M059J (cell line): ENCODE measurements around the gene IAH1. TPM values are rescaled to one million over a fixed set of nuclear protein-coding genes. Genes with fewer than 3 reads are reported as not detected.
"Not testable (repeated sequence)": the region's sequence is repeated elsewhere in the genome, so short reads cannot be mapped to it uniquely, and the experiment has no call there.

ENCODE experiments used
- DNase-seq: peaks from one replicate; pipeline ENCODE4 v3.0.0-alpha.2; 2012; ENCODE audit warnings: low read depth
- total RNA-seq: library from RNA; depleted of rRNA; stranded (reverse); fragments of >200 nt; shearing (Covaris generic); gene quantifications from 2 replicates; pipeline ENCODE4 v1.2.3, GENCODE V29; 2014

The IAH1 gene
- total RNA-seq, 1 experiment from 2014 or later = 46.9 TPM

DNA sequence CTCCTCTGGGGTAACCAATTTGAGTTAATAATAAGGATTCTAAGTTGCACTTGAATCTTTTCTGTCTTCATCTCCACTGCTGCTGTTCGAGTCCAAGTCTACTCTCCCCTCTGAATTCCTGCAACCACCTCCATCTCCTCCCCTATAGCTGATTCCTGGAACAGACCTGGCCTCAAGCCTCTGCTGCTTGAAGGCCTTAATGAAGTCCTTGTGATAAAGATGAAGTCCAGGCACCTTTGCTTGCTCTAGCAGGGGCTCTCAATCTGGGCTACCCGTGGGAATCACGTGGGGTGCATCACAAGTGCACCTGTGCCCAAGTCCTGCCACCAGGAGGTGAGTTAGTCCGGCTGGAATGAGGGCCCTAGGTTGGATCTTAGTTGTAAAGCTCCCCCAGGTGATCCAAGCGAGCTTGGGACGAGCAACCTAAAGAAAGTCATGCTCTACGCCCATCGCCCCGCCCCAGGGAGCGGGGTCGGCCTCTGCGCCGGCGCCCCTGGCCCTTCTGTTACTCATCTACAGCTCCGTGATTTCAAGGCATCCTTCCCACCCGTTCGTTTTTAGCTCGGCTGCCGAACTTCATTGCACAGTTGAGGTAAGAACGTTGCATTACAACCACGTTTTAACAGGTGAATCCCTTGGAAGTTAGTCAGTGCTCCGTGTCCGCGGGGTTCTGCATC lies 905 bp upstream of the IAH1 start:
- peak; percentile 7 for DNase-seq

DNA sequence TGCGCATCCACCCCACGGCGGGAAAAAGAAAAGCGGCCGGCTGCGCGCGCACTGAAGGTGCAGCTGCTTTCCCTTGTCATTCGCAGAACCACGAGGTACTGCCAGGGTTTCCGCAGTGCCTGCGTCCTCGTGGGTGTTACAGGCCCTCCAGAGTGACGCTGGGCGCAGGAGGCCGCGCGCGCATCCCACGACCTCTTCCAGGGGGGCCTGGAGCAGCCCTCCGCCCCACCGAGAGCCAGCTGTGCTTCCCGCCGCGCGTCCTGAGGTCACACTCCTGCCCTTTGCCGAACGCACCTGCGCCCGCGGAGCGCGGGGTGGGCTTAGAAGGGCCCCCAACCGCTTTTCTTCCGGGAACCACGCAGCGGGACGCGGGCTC lies 378 bp upstream of the IAH1 start:
- no peak for DNase-seq

DNA sequence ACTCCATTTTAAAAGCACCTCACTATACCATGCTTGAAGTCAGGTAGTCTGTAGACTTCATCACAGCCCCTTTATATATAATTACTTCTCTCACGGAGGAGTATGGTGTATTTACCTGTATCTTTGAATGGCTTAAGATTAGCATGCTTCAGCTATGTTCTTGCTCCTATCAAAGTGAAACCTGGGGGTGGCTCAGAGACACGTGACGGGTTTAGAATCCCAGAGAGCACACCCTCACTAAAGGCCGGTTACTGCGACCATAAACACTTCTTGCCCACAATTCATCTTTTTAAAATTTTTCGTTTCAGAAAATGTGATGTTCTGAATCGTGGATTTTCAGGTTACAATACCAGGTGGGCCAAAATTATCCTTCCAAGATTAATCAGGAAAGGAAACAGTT lies 3.6 kb downstream of the IAH1 start:
- no peak for DNase-seq

DNA sequence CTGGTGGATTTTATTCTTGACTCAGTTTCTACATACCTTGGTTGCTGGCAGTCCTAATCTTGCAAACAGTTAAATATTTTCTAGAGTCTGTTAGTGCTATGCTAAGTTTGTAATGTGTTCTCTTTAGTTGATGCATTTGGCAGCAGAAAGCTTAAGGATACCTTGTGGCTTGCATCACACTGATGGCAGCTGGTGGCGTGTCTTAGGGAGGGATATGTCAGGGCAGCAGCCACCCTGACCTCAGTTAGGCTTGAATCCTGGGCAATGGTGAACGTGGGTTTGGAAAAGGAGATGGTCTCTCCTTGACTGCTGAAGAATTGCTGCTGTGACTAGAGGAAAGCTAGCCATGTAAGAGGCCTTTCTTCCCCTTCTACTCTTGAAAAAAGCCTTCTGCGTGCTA lies 4.2 kb downstream of the IAH1 start:
- DNase-seq = no peak

DNA sequence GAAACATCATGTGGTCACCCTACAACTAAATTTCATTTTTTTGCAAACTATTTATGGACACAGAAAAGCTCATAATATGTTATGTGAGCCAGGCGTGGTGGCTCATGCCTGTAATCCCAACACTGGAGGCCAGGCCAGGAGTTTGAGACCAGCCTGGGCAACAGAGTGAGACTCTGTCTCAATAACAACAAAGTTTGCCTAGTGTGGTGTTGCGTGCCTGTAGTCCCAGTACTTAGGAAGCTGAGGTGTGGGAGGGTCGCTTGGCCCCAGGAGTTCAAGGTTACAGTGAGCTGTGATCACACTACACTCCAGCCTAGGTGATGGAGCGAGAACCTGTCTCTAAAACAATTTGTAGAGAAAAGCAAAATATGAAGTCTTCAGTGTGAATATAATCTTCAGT lies 5.8 kb downstream of the IAH1 start:
- no peak for DNase-seq

DNA sequence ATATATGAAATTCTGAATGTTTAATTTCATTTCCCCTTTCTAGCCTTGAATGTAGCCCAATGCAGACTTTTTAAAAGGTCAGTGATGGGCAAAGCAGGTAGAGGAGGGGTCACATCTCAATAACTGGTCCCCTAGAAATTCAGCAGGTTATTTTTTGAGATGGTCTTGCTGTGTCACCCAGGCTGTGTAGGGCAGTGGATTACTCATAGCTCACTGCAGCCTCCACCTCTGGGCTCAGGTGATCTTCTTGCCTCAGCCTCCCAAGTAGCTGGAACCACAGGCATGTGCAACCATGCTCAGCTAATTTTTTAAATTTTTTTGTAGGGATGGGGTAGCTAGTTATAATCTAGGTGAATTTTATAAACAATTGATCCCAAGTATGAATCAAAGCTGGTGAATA lies 8.8 kb downstream of the IAH1 start:
- peak; percentile 16 for DNase-seq

DNA sequence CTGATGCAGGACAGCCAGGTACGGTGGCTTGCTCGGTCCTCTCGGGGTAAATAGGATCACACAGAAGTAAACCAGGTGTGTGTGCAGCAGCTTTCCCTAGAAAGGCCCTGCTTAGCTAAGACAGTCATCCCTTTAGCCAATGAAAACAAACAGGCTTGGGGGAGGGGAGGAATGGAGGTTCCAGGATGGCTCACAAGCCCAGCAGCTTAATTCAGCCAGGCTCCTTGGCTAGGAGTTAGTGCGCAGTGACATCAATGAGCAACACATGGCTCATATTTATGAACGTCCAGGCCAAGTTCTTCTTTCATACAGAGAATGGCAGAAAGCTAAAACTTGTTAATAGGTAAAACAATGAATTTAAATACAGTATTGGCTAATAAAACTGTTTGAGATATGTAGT lies 10.2 kb downstream of the IAH1 start:
- peak; percentile 7 for DNase-seq

DNA sequence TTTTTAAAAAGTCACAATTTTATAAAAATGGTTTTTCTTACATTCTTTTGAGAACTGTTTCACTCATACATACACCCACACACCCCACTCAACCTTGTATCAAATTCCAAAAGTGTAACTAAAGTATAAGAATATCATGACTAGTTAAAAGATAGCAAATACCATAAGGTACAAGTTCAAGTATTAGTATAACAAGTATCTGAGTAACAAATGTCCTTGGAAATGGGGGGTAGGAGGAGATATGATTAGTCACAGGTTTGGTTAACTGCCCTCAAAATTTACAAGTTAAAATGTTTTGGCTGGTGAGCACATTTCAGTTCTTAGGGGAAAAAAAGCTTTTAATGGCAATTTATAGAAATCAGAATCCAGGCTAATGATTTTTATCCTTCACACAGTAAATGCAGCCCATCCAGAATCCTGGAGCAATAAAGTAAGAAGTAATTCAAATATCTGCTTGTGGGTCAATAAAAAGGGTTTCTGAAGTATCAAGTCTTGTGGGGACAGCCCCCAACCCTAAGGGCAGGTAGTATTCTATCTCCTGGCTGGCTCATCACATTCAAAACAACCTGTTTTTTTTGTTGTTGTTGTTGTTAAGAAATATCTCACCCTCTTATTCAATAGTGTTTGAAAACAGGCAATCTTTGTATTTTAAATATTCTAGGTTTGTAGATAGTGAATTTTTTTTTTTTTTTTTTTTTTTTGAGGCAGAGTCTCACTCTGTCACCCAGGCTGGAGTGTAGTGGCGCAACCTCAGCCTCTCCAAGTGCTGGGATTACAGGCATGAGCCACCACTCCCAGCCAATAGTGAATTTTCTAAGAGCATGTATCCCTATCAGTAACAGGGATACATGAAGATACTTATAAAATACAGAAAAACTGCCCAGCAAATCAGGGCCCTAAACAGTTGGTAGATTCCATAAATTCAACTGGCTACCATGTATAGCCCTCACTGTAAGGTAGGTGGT lies 14.5 kb downstream of the IAH1 start:
- peak; percentile 34 for DNase-seq

DNA sequence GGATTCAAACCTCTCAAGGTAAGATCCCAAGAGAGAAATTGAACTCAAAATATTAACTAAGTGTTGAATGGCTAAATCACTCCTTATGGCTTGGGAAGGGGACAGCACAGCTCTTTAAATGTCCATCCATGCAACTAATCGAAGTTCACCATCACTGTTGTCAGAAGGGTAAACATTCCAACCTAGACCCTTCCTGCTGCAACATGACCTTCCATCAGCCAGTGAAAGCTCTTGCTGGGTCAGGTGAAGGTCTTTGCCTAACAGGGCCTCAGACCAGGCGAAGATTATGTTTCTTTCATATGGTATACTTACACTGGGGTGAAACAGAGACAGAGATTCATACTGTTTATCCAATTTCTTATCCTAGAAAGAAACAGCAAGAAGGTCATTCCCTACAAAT lies 16.4 kb downstream of the IAH1 start:
- DNase-seq = no peak

DNA sequence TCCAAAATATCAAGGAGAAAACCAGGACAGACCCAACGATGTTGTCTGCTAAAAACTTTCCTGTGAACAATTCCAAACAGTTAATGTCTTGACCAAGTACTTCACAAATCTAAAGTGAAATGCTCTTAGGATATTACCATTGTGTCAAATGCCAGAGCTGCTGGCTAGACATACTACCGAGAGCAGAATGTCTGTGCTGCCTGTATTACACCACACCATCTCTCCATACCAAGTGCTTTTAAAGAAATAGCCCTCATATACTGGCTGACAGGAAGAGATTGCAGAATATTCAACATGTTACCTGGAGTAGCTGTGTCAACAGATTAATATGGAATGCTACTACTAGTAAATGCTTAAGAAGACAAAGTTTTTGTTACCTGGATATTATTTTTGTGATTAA lies 18.6 kb downstream of the IAH1 start:
- DNase-seq = no peak

DNA sequence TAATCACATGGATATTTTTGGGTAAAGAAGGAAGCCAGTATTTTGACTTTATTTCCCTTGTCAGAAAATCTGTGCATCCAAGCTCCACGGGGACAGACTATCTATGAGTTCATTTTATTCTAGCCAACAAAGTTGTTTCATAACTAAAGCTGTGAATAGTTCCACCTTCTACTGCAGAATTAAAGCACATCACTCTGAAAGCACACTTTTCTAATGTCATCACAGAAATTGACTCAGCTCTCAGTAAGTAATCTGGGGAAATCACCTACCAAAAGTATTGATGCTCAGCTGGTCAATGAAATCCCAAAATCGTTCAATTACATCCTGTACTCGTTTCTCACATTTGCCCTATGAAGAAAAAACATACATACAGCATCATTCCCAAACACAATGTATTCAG lies 19.1 kb downstream of the IAH1 start:
- no peak for DNase-seq

DNA sequence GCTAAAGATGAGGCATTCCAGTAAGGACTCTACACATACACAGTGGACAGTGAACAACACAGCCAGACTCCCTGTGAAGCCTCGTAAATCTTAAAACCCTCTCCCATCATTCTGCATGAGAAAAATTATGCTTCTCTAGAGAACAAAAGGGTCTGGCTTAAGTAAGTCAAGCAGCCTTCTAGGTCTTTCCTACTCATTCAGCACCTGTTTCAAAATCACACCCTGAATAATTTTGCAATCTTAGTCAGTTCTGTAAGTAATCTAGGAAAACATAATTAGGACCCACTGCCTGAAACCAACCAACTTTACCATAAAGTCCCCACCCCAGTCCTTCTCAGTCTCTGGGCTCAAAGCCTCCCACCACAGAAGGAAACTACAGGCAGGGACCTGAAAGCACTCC lies 19.7 kb downstream of the IAH1 start:
- no peak for DNase-seq

DNA sequence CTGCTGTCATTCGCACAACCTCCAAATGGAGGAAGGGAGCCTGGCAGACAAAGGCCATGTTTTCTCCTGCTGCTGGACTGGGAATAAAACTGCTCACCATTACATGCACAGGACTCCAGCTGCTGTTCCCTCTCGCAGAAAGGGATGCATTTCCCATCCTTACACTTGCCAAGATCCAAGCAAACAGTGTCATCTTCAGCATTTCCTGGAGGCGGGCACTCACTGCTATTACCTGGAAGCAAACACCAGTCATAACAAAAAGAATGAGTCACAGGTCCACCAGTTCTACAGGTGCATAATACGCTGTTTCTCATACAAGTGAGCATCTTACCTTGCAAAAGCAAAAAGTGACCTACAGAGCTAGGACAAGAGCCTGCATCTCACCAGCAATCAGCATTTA lies 22.7 kb downstream of the IAH1 start:
- DNase-seq = no peak

DNA sequence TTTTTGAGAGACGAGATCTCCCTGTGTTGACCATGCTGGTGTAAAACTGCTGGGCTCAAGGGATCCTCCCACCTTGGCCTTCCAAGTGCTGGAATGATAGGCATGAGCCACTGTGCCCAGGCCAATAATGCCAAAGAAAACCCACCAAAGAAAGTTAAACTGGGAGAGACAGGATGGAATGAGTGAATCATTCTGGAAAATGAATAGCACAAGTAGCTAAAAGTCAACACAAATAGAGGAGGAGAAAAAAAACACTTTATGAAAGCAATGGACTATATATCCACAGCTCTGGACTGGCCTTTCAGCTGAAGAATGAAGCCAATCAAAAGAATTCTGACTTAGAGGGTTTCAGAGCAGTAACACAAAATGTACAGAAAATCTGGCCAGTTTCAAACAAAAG lies 23.9 kb downstream of the IAH1 start:
- DNase-seq = no peak

DNA sequence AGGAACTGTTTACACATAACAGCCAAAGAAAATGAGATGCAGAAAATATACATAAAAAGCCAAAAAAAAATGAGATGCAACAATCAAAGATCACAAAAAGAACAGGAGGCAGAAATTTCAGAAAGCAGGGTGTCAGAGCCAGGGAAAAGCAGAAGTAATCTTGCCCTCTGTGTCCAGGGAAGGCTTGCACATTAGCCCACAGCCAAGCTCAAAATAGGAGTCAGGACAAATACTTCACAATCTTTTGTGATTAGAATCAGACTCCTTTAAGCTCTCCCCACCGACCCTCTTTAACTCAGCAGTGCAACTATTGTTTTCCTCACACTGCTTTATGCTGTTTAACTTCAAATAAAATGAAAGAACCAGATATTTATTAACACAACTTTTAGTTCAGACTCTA lies 34.6 kb downstream of the IAH1 start:
- no peak for DNase-seq

DNA sequence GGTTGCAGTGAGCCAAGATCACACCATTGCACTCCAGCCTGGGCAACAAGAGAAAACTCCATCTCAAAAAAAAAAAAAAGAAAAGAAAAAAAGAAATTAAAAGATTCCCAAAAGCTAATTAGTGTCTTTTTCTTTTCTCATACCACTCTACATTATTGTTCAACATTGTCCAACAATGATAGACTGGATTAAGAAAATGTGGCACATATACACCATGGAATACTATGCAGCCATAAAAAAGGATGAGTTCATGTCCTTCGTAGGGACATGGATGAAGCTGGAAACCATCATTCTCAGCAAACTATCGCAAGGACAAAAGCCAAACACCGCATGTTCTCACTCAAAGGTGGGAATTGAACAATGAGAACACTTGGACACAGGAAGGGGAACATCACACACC lies 39.6 kb downstream of the IAH1 start:
- not testable (repeated sequence) for DNase-seq

DNA sequence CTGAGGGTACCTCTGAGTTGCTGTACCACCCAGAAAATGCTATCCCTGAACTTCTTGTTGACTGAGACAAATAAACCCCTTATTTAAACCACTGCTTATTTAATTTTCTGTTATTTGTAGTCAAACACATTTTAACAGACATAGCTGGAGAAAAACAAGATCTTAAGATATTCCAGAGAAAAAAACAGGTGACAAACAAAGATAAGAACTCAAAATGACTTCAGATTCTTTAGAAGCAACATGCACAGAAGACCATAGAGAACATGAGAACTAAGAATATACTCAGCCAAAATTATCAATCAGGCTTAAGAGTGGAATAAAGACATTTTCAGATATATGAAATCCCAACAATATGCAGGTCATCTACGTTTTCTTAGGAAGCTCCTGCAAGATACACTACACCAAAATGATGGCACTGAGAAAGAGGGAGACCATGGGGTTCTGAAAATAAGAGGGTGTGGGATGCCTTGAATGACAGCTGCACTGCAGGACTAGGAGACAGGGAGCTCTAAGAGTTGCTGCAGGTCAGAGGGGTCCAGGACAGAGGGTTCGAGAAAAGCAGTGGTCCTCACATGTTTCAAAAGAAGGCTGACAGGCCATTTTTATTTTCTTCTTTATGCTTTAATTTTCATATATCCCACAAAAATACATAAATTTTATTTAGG lies 42.9 kb downstream of the IAH1 start:
- no peak for DNase-seq

DNA sequence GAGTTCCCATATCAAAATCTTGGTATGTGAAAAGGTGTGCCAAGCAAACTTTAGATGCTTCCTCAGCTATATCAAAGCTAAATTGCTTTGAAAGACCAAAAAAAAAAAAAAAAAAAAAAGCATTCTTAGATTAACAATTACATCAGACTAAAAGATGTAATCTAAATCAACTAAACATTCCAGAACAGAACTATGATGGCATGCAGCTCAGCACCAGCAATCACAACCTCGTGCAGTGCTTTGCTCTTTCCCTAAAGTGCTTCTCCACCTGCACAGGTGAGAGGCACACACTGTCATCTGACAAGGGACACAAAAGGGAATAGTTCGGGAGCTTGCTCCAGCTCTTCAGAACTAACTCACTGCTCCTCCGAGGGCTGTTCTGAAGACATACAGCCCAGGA lies 43.8 kb downstream of the IAH1 start:
- DNase-seq = no peak

DNA sequence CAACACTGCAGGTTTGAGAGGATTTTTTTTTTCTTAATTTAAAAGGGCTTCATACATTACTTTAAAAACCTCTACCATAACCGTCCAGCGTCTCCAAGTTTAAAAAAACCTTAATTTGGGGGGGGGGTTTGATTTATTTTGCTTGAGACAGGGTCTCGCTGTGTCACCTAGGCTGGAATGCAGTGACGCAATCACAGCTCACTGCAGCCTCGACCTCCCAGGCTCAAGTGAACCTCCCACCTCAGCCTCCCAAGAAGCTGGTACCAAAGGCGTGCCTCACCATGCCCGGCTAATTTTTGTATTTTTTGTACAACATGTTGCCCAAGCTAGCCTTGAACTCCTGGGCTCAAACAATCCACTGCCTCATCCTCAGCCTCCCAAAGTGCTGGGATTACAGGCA lies 44.4 kb downstream of the IAH1 start:
- DNase-seq = no peak

DNA sequence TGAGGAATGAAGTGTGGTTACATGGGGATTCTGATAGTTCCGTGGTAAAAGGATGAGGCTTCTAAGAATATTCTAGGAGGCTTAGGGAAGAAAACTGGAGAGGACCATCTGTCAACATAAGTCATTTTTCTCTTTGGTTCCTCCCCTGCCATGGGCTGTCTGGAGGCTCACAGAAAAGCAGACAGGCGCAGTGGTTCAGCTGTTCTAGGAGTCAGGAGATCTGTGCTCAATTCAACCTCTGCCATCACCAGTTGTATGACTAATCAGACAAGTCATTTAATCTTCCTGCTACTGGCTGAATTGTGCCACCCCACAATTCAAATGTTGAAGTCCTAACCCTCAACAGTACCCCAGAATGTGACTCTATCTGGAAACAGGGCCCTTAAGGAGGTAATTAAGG lies 44.9 kb downstream of the IAH1 start:
- DNase-seq = peak; percentile 18

DNA sequence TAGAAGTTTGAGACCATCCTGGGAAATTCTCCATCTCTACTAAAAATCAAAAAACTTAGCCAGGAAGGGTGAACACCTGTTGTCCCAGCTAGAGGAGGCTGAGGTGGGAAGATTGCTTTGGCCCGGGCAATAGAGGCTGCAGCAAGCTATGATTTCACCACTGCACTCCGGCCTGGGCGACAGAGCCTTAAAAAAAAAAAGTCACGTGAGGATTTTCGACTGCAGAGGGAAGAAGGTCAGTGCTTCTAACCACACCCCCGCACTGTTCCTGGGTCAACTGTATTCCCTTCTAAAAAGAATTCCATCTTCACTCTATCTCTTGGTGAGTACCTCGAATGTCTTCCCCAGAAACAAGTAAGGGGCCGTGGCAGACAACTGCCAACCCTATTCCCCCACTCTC lies 49.9 kb downstream of the IAH1 start:
- DNase-seq = no peak

DNA sequence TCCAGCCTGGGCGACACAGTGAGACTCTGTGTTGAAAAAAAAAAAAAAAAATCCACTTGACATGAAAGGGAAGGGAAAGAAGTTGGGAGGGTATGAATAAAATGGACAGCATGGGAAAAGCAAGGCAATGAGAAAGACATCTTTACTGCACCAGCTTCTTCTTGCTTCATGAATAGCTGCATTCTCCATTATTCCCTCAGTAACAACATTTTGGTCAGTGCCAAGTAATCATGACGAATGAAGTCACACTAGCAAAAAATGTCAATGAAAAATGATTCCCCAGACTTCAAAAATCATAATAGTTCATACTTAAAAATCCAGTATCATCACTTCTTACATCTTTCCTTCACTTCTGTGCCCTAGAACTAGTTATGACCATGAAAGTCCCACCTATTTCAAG lies 50.9 kb downstream of the IAH1 start:
- no peak for DNase-seq
